Renal cortex interstitium (tissue), 11 donors: ENCODE data around the gene SUCLG2. TPM values are rescaled to one million over a fixed set of nuclear protein-coding genes. Genes with fewer than 3 reads are reported as not detected.

Experiments used
- DNase-seq, 11 donors: peaks; one replicate each; pipeline ENCODE4 v3.0.0-alpha.2; 2013; ENCODE audit warnings: low read depth in 9 of 11, low spot score in 4 of 11; ENCODE audit errors: extremely low read depth in 1 of 11
- polyA plus RNA-seq, 3 donors: library from polyadenylated mRNA; unstranded; fragments of 120-200 nt; gene quantifications; one replicate each; pipeline ENCODE4 v1.2.1, GENCODE V29; 2013; ENCODE audit not compliant: insufficient read length in 3 of 3

SUCLG2 gene
- polyA plus RNA-seq, 3 donors, result 72.2 to 84.3 (median 82.1) TPM

DNA sequence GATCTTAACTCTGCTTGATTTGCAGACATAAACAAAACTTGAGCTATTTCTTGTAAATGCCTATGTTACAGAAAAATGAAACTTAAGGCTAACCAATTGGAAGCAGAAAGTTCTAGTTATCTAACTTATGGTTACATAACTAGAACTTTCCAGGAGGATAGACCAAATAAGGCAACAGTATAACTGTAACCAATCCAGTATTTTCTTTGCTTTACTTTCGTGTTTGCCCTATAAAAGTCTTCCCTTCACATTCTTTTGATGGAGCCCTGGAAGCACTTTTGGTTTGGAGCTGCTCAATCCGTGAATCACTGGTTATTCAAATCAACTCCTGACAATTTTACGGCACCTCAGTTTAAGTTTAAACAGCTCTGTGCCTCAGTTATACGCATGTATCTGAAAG lies 164.6 kb downstream of the SUCLG2 start:
- DNase-seq, result no peak

DNA sequence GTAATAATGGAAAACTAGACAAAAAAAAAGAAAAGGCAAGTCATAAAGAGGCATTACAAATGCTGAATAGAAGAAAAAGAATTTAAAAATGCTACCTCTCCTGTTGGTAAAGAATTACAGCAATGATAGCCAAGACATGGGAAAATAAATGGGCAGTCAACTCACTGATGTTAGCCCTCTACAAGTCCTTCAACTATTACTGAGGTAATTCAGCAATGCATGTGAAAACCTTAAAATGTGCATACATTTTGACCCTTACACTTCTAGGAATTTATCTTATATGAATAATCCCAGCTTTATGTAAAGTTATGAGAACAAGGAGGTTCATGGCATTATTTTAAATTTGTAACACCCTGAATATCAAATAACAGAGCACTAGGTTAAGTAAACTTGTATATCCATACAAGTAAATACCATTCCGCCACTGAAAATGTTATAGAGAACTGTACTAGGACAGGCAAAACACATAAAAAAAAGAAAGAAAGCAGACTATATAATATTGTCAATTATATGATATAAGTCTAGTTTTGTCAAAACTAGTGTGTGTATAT lies 166.8 kb downstream of the SUCLG2 start:
- no peak for DNase-seq

DNA sequence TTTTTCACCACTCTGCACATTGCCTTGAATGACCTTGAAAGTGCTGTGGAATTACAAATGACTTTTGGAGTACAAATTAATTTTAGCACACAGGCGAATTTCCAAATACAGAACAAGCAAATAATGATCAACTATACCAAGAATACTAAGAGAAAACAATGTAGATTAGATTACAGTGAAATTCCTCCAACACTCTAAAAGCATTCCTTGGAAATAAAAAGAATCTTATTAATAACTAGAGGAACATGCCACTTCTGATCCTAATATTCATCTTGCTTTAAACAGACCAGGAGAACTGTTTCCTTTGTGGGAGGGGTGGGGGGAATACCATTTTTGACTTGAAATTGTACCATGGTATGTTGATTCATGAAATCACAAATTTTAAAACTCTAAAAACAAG lies 167.5 kb downstream of the SUCLG2 start:
- no peak for DNase-seq

DNA sequence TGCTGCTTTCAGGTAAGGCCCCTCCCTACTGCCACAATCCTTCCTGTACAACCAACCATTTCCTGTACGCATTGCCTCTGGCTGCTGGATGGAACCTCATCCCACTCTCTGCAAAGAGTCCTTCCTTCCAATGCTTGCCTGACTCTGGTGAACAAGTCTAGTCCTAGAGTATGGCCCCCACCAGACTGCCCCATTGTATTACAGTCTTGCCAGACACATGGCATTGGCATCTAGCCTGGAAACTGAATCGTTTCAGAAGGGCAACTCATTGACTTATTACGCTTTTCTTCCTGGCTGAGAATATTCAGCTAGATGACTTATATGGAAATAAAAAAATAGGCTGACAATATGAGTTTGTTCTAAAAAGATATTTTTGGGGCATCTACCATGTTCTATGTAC lies 170.3 kb downstream of the SUCLG2 start:
- no peak for DNase-seq

GRCh38 chr3:67481126-67481525 lies 173.3 kb downstream of the SUCLG2 start:
- no peak for DNase-seq

DNA sequence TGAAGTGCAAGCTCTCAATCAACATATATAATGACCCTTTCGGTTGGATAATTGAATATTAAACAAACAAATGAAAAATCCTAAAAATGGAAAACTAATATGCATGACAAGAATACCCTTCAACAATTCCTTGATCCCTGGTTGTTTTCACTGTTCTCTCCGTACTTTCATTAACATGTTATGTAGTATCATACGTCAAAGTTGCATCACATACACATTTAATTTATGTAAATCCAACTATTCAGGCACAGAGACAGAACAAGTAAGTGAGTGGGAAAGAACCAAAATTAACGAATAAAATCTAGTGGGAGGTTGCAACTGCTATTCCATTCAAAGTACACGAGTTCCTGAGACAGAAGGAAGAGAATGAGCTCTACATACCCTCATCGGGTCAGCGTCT lies 176.0 kb downstream of the SUCLG2 start:
- DNase-seq, result no peak

DNA sequence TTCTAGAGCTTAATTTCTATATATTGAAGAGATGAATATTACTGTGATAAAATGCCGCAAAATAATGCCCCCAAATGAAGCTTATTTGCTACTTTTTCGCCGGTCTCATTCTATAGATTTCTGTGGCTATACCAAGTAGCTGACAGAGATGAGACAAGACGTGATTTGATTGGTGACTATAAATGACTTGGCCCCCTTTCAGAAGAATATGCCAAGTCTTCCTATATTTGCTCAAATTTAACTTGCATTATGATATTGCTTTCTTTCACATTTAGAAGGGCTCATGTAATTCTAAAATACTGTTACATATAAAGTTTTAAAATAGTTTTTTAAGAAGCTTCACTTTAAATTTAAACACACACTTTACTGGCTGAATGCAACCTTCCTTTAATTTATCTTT lies 180.1 kb downstream of the SUCLG2 start:
- no peak for DNase-seq

DNA sequence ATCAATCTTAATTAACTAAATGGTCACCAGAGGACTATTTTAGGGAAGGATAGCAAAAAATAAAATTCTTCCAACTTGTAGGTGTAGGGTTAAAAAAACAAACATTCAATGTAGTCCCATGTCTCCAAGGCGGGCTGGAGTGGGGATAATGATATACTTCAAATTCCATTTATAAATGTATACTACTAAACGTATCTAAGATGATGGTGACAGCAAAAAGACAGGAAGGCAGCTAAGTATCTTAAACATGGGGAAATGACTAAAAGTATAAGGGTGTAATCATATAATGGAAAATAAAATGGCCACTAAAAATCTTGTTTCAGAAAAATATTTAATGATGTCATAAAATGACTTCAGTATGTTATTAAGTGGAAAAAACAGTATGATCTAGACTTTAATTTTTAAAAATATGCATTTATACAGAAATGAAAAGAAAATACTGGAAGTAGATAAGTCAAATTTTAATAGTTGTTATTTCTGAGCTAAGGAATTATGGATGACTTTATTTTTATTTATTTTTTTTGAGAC lies 181.7 kb downstream of the SUCLG2 start:
- DNase-seq, result no peak

GRCh38 chr3:67470207-67470606 lies 184.2 kb downstream of the SUCLG2 start:
- no peak for DNase-seq

- no peak for DNase-seq
These were observed 185.9 kb downstream of the SUCLG2 start for GRCh38 chr3:67468511-67468910.

DNA sequence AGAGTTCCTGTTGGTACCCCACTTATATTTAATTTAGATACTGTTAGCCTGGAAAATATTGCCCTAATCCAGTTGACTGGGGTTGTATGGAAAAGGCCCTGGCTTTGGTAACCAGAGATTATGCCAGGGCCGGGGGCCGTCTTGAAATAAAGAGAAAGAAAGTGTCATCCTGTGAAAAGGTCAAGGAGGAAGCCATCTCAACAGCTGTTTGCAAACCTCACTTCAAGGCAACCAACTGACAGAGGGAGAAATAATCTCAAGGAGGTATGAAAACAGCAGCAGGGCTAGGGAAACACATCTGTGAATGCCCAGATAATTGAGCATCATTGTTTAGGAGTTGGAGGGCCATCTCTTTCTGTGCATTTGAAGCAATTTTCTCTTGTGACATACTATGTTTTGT lies 190.8 kb downstream of the SUCLG2 start:
- DNase-seq, result no peak

GRCh38 chr3:67462187-67462586 lies 192.2 kb downstream of the SUCLG2 start:
- no peak for DNase-seq

DNA sequence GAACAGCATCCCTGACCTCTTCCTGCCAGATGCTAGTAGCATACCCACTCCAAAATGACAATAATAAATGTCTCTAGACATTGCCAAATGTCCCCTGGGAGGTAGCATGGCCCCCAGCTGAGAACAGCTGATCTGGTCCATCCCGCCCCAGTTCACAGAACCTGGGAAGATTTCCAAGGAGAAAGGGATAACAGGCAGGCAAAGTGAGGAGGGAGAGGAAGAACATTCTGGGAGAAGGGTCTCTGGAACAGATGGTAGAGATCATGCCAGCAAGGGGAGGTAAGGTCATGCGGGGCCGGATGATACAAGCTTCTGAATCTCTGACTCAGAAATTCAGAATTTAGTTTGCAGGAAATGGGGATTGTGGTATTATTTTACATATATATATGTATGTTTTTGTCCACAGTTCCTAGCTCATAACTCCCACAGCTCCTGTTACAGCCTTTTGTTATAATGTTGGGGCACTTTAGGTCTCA lies 192.7 kb downstream of the SUCLG2 start:
- DNase-seq, result no peak

DNA sequence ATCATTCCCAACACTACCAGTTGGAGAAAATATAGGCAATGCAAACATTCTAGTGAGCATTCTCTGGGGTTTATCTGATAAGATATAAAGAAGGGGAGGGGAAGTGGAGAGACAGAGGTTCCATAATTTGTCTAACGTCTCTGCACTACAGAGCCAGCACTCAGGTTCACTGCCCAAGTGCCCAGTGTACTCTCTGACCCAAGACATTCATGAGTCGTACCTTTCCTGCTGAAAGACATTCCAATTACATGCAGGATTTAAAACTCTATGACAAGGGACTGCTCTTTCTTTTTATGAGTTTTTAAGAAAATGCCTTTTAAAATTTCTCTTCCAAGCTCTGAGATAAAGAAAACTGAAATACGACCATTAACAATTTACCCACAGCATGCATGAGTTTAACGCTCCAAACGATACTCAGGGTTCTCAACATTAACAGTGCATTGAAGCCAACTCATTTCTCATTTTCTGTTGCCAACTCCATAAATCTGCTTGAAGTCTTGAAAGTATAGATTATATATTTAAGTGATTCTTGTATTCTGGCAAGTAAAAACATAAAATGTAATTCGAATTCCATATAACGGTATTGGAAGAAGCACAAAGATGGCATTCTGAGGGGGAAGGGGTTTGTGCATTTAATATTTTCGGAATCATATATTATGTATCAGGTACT lies 193.4 kb downstream of the SUCLG2 start:
- DNase-seq, result no peak

- no peak for DNase-seq
These were observed 194.6 kb downstream of the SUCLG2 start for GRCh38 chr3:67459796-67460195.

GRCh38 chr3:67458896-67459530 lies 195.4 kb downstream of the SUCLG2 start:
- DNase-seq, result peak in 2 of 11 donors; percentile 5 to 8

DNA sequence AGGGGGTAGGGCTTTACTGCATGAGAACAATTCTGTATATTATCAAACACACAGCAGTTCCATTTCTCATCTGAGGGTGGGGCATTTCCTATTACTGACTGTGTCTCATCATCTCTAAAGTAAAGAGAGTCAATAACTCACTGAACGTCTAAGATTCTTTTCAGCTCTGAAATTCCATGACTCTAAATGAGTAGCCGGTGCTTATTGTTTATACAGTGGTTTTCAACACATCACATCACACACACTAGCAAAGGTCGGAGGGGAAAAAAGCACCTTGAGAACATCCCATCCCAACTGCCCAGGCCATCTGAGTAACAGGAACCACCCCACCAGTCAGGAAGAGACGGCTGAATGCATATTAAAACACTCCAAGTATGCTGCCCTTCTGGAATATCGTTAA lies 196.0 kb downstream of the SUCLG2 start:
- DNase-seq, result no peak

DNA sequence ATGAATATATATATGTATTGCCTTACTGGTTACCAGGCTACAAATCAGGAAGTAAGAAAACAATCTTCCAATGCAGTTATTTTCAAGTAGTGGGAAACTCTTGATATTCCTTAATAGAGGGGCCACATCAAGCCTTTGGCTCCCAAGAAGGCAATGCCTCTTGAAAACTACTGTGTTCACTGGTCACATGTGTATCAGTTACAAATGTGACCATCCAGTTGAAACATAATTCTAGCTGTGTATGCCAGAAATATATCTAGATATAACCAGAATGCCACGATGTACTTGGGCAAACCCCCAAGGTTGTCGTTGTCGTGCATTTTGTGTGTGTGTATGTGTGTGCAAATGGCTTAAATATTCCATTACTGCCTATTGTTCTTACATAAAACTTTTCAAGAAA lies 200.8 kb downstream of the SUCLG2 start:
- DNase-seq, result no peak

- no peak for DNase-seq
These were observed 204.3 kb downstream of the SUCLG2 start for GRCh38 chr3:67450153-67450552.

- no peak for DNase-seq
These were observed 207.0 kb downstream of the SUCLG2 start for GRCh38 chr3:67447393-67447792.
